Keratinocyte (primary cell): Measurements from ENCODE around the gene GAGE10. TPM values are rescaled to one million over a fixed set of nuclear protein-coding genes. Genes with fewer than 3 reads are reported as not detected.

Experiments
- DNase-seq: peaks from one replicate; pipeline ENCODE4 v3.0.0-alpha.2; 2011; ENCODE audit warnings: low read depth, missing footprints, low spot score
- FAIRE-seq: peaks from 2 replicates; lab custom pipeline; 2011; peaks lifted over from hg19 to GRCh38; lab: Jason Lieb, UNC
- H2AFZ ChIP-seq: 2 replicates; pipeline ENCODE4 v1.6.0; 2012; ENCODE audit warnings: low read length, control low read depth, inconsistent platforms; ENCODE audit not compliant: control insufficient read depth
- H3K27ac ChIP-seq: 2 replicates; pipeline ENCODE4 v1.5.1; 2011; ENCODE audit warnings: low read length; ENCODE audit not compliant: control insufficient read depth, insufficient read depth
- H3K27me3 ChIP-seq: 3 replicates; pipeline ENCODE4 v1.6.0; 2011; ENCODE audit warnings: low read length; ENCODE audit not compliant: control insufficient read depth, insufficient read depth; ENCODE audit errors: extremely low read depth
- H3K36me3 ChIP-seq, 2 experiments: 2 replicates in 1 of 2; 3 replicates in 1 of 2; pipeline ENCODE4 v1.5.1; 2011; ENCODE audit warnings: low read length in 2 of 2, mild to moderate bottlenecking in 1 of 2; ENCODE audit not compliant: control insufficient read depth in 2 of 2, insufficient read depth in 2 of 2; ENCODE audit errors: extremely low read depth in 1 of 2
- H3K4me1 ChIP-seq: 3 replicates; pipeline ENCODE4 v1.5.1; 2011; ENCODE audit warnings: low read length; ENCODE audit not compliant: control insufficient read depth, insufficient read depth; ENCODE audit errors: extremely low read depth
- H3K4me2 ChIP-seq: 3 replicates; pipeline ENCODE4 v1.6.0; 2011; ENCODE audit warnings: low read depth, low read length; ENCODE audit not compliant: control insufficient read depth, insufficient read depth; ENCODE audit errors: extremely low read depth
- H3K4me3 ChIP-seq, 3 experiments: fragments of 200-600 bp in 1 of 3; sonication (generic) in 1 of 3; 2 replicates in 2 of 3; 3 replicates in 1 of 3; pipeline ENCODE4 v1.5.1; 2011 to 2016; ENCODE audit warnings: low read length in 3 of 3, mild to moderate bottlenecking in 3 of 3, control low read depth in 2 of 3, inconsistent platforms in 1 of 3, low read depth in 1 of 3, mixed read lengths in 1 of 3, mixed run types in 1 of 3, moderate library complexity in 1 of 3; ENCODE audit not compliant: control insufficient read depth in 2 of 3, insufficient read depth in 2 of 3; ENCODE audit errors: extremely low read depth in 1 of 3
- H3K79me2 ChIP-seq: 2 replicates; pipeline ENCODE4 v1.6.0; 2012; ENCODE audit warnings: low read length; ENCODE audit not compliant: control insufficient read depth, insufficient read depth
- H3K9ac ChIP-seq: 3 replicates; pipeline ENCODE4 v1.6.0; 2011; ENCODE audit warnings: low read length; ENCODE audit not compliant: control insufficient read depth, insufficient read depth; ENCODE audit errors: extremely low read depth
- H3K9me1 ChIP-seq: 3 replicates; pipeline ENCODE4 v1.6.0; 2011; ENCODE audit warnings: low read length; ENCODE audit not compliant: control insufficient read depth, insufficient read depth; ENCODE audit errors: extremely low read depth
- H3K9me3 ChIP-seq: 2 replicates; pipeline ENCODE4 v1.5.1; 2012; ENCODE audit warnings: low read depth, low read length; ENCODE audit not compliant: control insufficient read depth
- H4K20me1 ChIP-seq: 3 replicates; pipeline ENCODE4 v1.6.0; 2011; ENCODE audit warnings: low read length; ENCODE audit not compliant: control insufficient read depth, insufficient read depth; ENCODE audit errors: extremely low read depth
- CTCF ChIP-seq, 3 experiments: IDR thresholded peaks in 1 of 3; conservative IDR thresholded peaks in 1 of 3; optimal IDR thresholded peaks in 1 of 3; 2 replicates in 2 of 3; 3 replicates in 1 of 3; pipeline versions ENCODE3 to v1.5.1; 2011; ENCODE audit warnings: low read length in 3 of 3, mild to moderate bottlenecking in 3 of 3, moderate library complexity in 2 of 3, control low read depth in 1 of 3, inconsistent platforms in 1 of 3; ENCODE audit not compliant: insufficient read depth in 2 of 3; ENCODE audit errors: extremely low read depth in 1 of 3
- EZH2 ChIP-seq: IDR thresholded peaks from one replicate; pipeline ENCODE4 v1.6.1; 2012; ENCODE audit warnings: inconsistent platforms, mild to moderate bottlenecking, low read length, moderate library complexity
- dilution Hi-C: fragments of 300-500 bp; cut with MboI; formaldehyde crosslinking; loops from one replicate; pipeline ENCODE4 v1.7.0; 2020; ENCODE audit warnings: low sequenced_read_pairs; ENCODE audit not compliant: extremely low pct_ligation_motif_present
- polyA plus RNA-seq, 5 experiments: library from polyadenylated mRNA; depleted of rRNA in 3 of 5; stranded (reverse) in 3 of 5; stranded (forward) in 1 of 5; unstranded in 1 of 5; fragments of >200 nt; gene quantifications; 1 replicate in 1 of 5; 2 replicates in 3 of 5; 3 replicates in 1 of 5; pipeline versions ENCODE4 v1.2.1 to v1.2.3, GENCODE V29; 2011 to 2012; ENCODE audit warnings: missing spikeins in 2 of 5, low read depth in 1 of 5, low replicate concordance in 1 of 5

Gene GAGE10
- polyA plus RNA-seq, 1 donor (not counting 4 experiments of a cell fraction or from before 2014, with no cell fraction given): not detected

GRCh38 chrX:49270249-49270921 lies 33.1 kb upstream of the GAGE10 start:
- Histone ChIP-seq H3K9ac (peak overlapping the region; percentile 89), H3K4me2 (peak overlapping the region; percentile 65), H2AFZ (peak overlapping the region; percentile 19), H3K79me2 (peaks cover 2% of the 10 kb centered on the region), H3K4me1 (peaks cover 14% of the 10 kb centered on the region), H4K20me1 (no peaks in the 10 kb centered on the region), H3K27ac (peak overlapping the region; percentile 95), H3K4me3 (peak overlapping the region; percentile 45 to 55 (median 49)), H3K9me3 (no peaks in the 10 kb centered on the region), H3K36me3 (no peaks in the 10 kb centered on the region), H3K9me1 (no peaks in the 10 kb centered on the region), H3K27me3 (no peaks in the 10 kb centered on the region)
- dilution Hi-C loops: no loop called here
- FAIRE-seq: no peak
- DNase-seq: no peak
- no peak for TF ChIP-seq EZH2
- TF ChIP-seq CTCF (optimal IDR thresholded peaks at IDR 0.05 in 1 of 3, IDR thresholded peaks at IDR 0.05 in 1 of 3, conservative IDR thresholded peaks at IDR 0.05 in 1 of 3; ENCODE audit: extremely low read depth in 1 of 3, insufficient read depth in 2 of 3, low read length in 3 of 3): no peak

- Histone ChIP-seq H2AFZ (no peak overlapping the region), H3K9me1 (no peaks in the 10 kb centered on the region), H4K20me1 (no peaks in the 10 kb centered on the region), H3K4me2 (peak overlapping the region; percentile 65), H3K9me3 (no peaks in the 10 kb centered on the region), H3K4me3 (peak overlapping the region in 2 of 3 experiments; percentile 45 to 55), H3K27ac (no peak overlapping the region), H3K4me1 (peaks cover 14% of the 10 kb centered on the region), H3K79me2 (peaks cover 2% of the 10 kb centered on the region), H3K27me3 (no peaks in the 10 kb centered on the region), H3K9ac (no peak overlapping the region), H3K36me3 (no peaks in the 10 kb centered on the region)
- DNase-seq (no peak), FAIRE-seq (no peak)
- TF ChIP-seq CTCF (optimal IDR thresholded peaks at IDR 0.05 in 1 of 3, IDR thresholded peaks at IDR 0.05 in 1 of 3, conservative IDR thresholded peaks at IDR 0.05 in 1 of 3; ENCODE audit: extremely low read depth in 1 of 3, insufficient read depth in 2 of 3, low read length in 3 of 3): no peak
- dilution Hi-C loops: no loop called here
Observed at GRCh38 chrX:49271341-49271740, 32.1 kb upstream of the GAGE10 start.
